Astrocyte (in vitro differentiated cells and primary cell): ENCODE measurements around the gene ZNHIT3. TPM values are rescaled to one million over a fixed set of nuclear protein-coding genes. Genes with fewer than 3 reads are reported as not detected.

Experiments
- DNase-seq: peaks from one replicate; pipeline ENCODE4 v3.0.0-alpha.2; 2010; ENCODE audit warnings: low read depth
- FAIRE-seq: peaks from 2 replicates; lab custom pipeline; 2011; peaks lifted over from hg19 to GRCh38; lab: Jason Lieb, UNC
- H2AFZ ChIP-seq: 2 replicates; pipeline ENCODE4 v1.6.0; 2012; ENCODE audit warnings: low read depth, low read length, inconsistent platforms
- H3K27ac ChIP-seq: 2 replicates; pipeline ENCODE4 v1.5.1; 2011; ENCODE audit warnings: low read depth, low read length, inconsistent platforms
- H3K27me3 ChIP-seq: 2 replicates; pipeline ENCODE4 v1.6.0; 2011; ENCODE audit warnings: low read length, inconsistent platforms; ENCODE audit not compliant: insufficient read depth
- H3K36me3 ChIP-seq: 2 replicates; pipeline ENCODE4 v1.5.1; 2011; ENCODE audit warnings: low read length, inconsistent platforms; ENCODE audit not compliant: insufficient read depth
- H3K4me1 ChIP-seq: 2 replicates; pipeline ENCODE4 v1.5.1; 2011; ENCODE audit warnings: low read length, inconsistent platforms; ENCODE audit not compliant: insufficient read depth
- H3K4me2 ChIP-seq: 2 replicates; pipeline ENCODE4 v1.6.0; 2012; ENCODE audit warnings: low read length, inconsistent platforms
- H3K4me3 ChIP-seq: 2 replicates; pipeline ENCODE4 v1.5.1; 2011; ENCODE audit warnings: low read depth, mild to moderate bottlenecking, low read length, inconsistent platforms; ENCODE audit not compliant: insufficient read depth
- H3K79me2 ChIP-seq: 2 replicates; pipeline ENCODE4 v1.6.0; 2012; ENCODE audit warnings: mild to moderate bottlenecking, low read length, inconsistent platforms; ENCODE audit not compliant: insufficient read depth
- H3K9ac ChIP-seq: 2 replicates; pipeline ENCODE4 v1.6.0; 2012; ENCODE audit warnings: mild to moderate bottlenecking, low read length, inconsistent platforms
- H3K9me3 ChIP-seq: 2 replicates; pipeline ENCODE4 v1.5.1; 2012; ENCODE audit warnings: low read depth, mild to moderate bottlenecking, low read length, inconsistent platforms; ENCODE audit not compliant: insufficient read depth
- H4K20me1 ChIP-seq: 2 replicates; pipeline ENCODE4 v1.6.0; 2012; ENCODE audit warnings: low read length, inconsistent platforms; ENCODE audit not compliant: insufficient read depth
- H3K27ac Mint-ChIP-seq: one replicate; pipeline ENCODE4 v1.8.0; 2021; ENCODE audit warnings: mild to moderate bottlenecking, mixed read lengths; ENCODE audit not compliant: unreplicated experiment
- H3K27me3 Mint-ChIP-seq: one replicate; pipeline ENCODE4 v1.8.0; 2021; ENCODE audit warnings: low read depth, mixed read lengths; ENCODE audit not compliant: unreplicated experiment
- H3K36me3 Mint-ChIP-seq: one replicate; pipeline ENCODE4 v1.8.0; 2021; ENCODE audit warnings: low read depth, mixed read lengths; ENCODE audit not compliant: unreplicated experiment
- H3K4me1 Mint-ChIP-seq: one replicate; pipeline ENCODE4 v1.8.0; 2021; ENCODE audit warnings: low read depth, mixed read lengths; ENCODE audit not compliant: unreplicated experiment
- H3K4me3 Mint-ChIP-seq: one replicate; pipeline ENCODE4 v1.8.0; 2021; ENCODE audit warnings: mild to moderate bottlenecking, moderate library complexity, mixed read lengths; ENCODE audit not compliant: unreplicated experiment
- H3K9me3 Mint-ChIP-seq: one replicate; pipeline ENCODE4 v1.8.0; 2021; ENCODE audit warnings: mild to moderate bottlenecking, mixed read lengths; ENCODE audit not compliant: unreplicated experiment
- CTCF ChIP-seq: IDR thresholded peaks from 2 replicates; pipeline ENCODE4 v1.5.1; 2011; ENCODE audit warnings: low read depth, mild to moderate bottlenecking, inconsistent platforms, low read length, moderate library complexity; ENCODE audit not compliant: insufficient read depth
- EZH2 ChIP-seq: IDR thresholded peaks from 2 replicates; pipeline ENCODE4 v1.6.1; 2012; ENCODE audit warnings: mild to moderate bottlenecking, low read length, inconsistent platforms; ENCODE audit not compliant: insufficient read depth
- total RNA-seq: library from RNA; stranded (reverse); gene quantifications from 2 replicates; pipeline ENCODE4 v1.2.1, GENCODE V29; 2021

Gene ZNHIT3
- total RNA-seq, 1 donor from 2014 or later = 29.4 TPM

GRCh38 chr17:36474571-36474970, 11.9 kb upstream of the ZNHIT3 start:
- Histone ChIP-seq H4K20me1 (no peaks in the 10 kb centered on the region), H3K4me2 (no peak overlapping the region), H3K4me3 (no peak overlapping the region), H3K79me2 (no peaks in the 10 kb centered on the region), H3K27ac (no peak overlapping the region), H3K27me3 (peaks cover 6% of the 10 kb centered on the region), H3K4me1 (no peaks in the 10 kb centered on the region), H3K36me3 (no peaks in the 10 kb centered on the region), H3K9me3 (no peaks in the 10 kb centered on the region), H3K9ac (no peak overlapping the region), H2AFZ (no peak overlapping the region)
- Mint-ChIP-seq H3K4me1 (no peaks in the 10 kb centered on the region), H3K36me3 (no peaks in the 10 kb centered on the region), H3K27me3 (peaks cover 79% of the 10 kb centered on the region), H3K4me3 (no peak overlapping the region), H3K27ac (no peak overlapping the region), H3K9me3 (no peaks in the 10 kb centered on the region)
- DNase-seq = no peak
- TF ChIP-seq EZH2 = no peak
- no peak for TF ChIP-seq CTCF
- no peak for FAIRE-seq

DNA sequence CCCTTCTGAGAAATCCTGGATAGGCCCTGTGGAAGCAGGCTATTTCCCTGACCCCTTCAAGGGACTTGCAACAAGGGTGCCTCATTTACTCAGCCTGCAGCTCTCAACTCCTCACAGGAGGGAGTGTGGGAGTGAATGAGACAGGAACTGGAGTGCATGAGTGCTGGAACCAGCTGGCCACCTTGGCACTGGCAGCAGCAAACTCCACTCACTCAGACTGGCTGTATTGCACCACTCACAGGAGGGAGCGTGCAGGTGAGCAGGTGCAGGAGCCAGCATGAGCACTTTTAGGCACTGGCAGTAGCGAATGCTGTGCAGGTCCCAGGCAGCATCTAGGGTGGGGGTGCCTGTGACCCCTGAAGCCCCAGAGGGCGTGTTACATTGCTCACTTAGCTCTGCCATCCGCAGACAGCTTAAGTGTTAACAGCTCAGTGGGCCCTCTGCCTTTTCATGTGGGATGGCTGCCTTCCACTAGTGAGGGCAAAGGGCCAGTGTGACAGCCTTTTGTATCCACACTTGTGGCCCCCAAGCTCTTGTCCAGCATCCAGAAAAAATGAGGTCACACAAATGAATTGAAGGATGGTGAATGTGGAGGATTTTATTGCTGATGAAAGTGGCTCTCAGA, 11.0 kb upstream of the ZNHIT3 start:
- Histone ChIP-seq H4K20me1 (no peaks in the 10 kb centered on the region), H3K4me1 (no peaks in the 10 kb centered on the region), H3K36me3 (no peaks in the 10 kb centered on the region), H2AFZ (no peak overlapping the region), H3K4me3 (no peak overlapping the region), H3K9me3 (no peaks in the 10 kb centered on the region), H3K27me3 (peaks cover 3% of the 10 kb centered on the region), H3K79me2 (no peaks in the 10 kb centered on the region), H3K9ac (no peak overlapping the region), H3K27ac (no peak overlapping the region), H3K4me2 (no peak overlapping the region)
- no peak for DNase-seq
- TF ChIP-seq CTCF (no peak), EZH2 (no peak)
- Mint-ChIP-seq H3K36me3 (no peaks in the 10 kb centered on the region), H3K4me1 (no peaks in the 10 kb centered on the region), H3K9me3 (no peaks in the 10 kb centered on the region), H3K27ac (no peak overlapping the region), H3K27me3 (peaks cover 76% of the 10 kb centered on the region), H3K4me3 (no peak overlapping the region)
- FAIRE-seq = no peak

DNA sequence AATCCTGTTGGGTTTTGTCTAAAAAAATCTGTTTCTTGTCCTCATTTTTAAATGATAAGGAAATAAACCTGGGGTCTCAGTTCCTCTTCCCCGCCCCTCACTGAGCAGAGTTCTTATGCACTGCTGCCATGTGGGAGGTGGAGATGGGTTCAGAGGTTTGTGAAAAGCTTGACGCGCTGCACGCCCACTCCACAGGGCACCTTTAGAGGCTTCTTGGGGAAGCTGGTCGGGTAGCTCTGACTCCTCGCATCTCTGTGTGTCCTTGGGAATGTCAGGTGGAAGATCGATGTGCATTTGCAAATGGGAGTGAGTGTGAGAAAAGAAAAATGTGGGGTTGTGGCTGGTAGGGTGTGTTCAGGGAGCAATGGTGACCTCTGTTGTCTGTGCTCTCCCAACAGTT, 4.7 kb upstream of the ZNHIT3 start:
- Histone ChIP-seq H2AFZ (no peak overlapping the region), H3K4me1 (peaks cover 17% of the 10 kb centered on the region), H4K20me1 (no peaks in the 10 kb centered on the region), H3K27ac (no peak overlapping the region), H3K4me2 (no peak overlapping the region), H3K79me2 (peaks cover 1% of the 10 kb centered on the region), H3K4me3 (no peak overlapping the region), H3K9me3 (no peaks in the 10 kb centered on the region), H3K27me3 (peaks cover 10% of the 10 kb centered on the region), H3K36me3 (no peaks in the 10 kb centered on the region), H3K9ac (no peak overlapping the region)
- Mint-ChIP-seq H3K27me3 (peaks cover 42% of the 10 kb centered on the region), H3K9me3 (no peaks in the 10 kb centered on the region), H3K4me3 (no peak overlapping the region), H3K36me3 (no peaks in the 10 kb centered on the region), H3K4me1 (peaks cover 1% of the 10 kb centered on the region), H3K27ac (no peak overlapping the region)
- FAIRE-seq (no peak), DNase-seq (no peak)
- no peak for TF ChIP-seq EZH2
- TF ChIP-seq CTCF = no peak
